Activated gamma-delta T cell treated with Interleukin-2 at 50 U/mL for 16 hours (primary cell): Measurements from ENCODE around the gene P2RX6.
"Not testable (repeated sequence)": the region's sequence is repeated elsewhere in the genome, so short reads cannot be mapped to it uniquely, and the experiment has no call there.

Experiments
- DNase-seq: peaks from one replicate; pipeline ENCODE4 v3.0.0-alpha.2; 2020

Gene P2RX6

DNA sequence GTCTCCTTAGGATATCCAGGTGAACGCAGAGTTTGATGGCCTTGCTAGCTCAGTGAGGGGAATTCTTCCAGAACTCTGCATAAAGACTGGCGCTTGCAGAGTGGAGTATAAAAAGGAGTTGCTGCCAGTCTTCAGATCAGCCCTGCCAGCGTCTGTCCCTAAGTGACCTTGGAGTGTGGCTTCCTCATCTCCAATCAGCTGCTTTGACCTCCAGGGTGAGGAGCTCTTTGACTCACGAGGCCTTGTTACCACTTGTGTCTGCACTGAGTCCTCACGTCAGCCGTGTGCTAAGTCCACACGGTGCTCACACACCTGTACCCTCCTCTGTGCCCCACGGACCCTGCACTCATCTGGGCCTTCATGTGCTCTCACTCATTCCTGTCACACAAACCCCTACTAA is 45.4 kb downstream of the P2RX6 start:
- DNase-seq = not testable (repeated sequence)

DNA sequence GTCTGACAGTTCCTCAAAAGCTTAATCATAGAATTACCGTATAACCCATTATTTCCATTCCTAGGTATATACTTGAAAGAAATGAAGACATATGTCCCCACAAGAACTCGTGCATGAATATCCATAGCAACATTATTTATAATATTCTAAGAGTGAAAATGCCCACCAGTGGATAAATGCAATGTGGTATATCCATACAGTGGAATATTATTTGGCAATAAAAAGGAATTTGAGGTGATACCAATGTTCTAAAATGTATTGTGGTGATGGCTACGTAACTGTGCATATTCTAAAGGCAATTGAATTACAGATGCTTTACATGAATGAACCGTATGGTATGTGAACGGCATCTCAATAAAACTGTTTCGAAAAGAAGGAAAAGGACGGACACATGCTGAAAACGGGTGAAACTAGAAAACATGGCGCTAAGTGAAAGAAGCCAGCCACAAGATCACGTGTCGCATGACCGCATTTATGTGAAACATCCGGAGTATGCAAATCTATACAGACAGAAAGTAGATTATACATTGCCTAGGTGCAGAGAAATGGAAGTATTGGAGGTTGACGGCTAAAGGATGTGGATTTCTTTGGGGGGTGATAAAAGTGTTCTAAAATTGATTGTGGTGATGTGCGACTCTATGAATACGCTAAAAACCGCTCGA is 46.8 kb downstream of the P2RX6 start:
- DNase-seq = not testable (repeated sequence)

DNA sequence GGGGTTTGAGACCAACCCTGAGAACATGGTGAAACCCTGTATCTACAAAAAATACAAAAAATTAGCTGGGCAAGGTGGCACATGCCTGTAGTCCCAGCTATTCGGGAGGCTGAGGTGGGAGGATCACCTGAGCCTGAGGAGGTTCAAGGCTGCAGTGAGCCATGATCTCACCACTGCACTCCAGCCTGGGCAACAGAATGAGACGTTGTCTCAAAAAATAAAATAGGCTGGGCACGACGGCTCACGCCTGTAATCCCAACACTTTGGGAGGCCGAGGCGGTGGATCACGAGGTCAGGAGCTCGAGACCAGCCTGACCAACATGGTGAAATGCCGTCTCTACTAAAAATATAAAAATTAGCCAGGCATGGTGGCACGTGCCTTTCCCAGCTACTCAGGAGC is 49.5 kb downstream of the P2RX6 start:
- DNase-seq = not testable (repeated sequence)

DNA sequence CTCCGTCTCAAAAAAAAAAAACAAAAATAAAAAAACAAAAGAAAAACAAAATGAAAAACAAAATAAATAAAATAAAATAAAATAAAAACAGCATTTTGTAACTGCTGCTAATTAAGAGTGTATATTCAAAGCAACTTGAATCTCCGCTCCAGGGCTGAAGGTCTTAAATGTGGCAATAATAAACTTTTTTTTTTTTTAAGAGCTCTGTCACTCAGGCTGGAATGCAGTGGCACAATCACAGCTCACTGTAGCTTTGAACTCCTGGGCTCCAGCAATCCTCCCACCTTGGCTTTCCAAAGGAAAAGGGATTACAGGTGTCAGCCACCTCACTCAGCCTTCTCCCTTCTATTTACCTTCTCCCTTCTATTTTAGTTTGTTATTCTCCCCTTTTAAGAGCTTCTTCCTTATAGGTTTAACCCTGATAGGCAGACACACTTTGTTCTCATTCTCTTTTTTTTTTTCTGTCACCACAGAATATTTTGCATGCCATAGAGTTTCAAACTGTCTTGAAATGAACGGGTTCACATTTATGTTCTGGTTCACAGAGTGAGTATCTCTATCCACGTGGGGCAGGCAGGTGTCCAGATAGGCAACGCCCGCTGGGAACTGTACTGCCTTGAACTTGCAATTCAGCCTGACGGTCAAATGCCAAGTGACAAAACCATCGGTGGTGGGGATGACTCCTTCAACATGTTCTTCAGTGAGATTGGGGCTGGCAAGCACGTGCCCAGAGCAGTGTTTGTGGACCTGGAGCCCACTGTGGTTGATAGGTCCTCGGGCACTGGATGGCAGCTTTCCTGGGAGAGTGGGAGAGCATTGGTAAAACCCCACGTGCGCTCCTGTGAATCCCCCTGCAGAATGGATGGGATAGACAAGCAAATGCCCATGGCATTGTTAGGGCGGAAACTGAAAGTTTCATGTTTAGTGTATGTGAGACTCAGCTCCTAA is 50.2 kb downstream of the P2RX6 start:
- DNase-seq = no peak

DNA sequence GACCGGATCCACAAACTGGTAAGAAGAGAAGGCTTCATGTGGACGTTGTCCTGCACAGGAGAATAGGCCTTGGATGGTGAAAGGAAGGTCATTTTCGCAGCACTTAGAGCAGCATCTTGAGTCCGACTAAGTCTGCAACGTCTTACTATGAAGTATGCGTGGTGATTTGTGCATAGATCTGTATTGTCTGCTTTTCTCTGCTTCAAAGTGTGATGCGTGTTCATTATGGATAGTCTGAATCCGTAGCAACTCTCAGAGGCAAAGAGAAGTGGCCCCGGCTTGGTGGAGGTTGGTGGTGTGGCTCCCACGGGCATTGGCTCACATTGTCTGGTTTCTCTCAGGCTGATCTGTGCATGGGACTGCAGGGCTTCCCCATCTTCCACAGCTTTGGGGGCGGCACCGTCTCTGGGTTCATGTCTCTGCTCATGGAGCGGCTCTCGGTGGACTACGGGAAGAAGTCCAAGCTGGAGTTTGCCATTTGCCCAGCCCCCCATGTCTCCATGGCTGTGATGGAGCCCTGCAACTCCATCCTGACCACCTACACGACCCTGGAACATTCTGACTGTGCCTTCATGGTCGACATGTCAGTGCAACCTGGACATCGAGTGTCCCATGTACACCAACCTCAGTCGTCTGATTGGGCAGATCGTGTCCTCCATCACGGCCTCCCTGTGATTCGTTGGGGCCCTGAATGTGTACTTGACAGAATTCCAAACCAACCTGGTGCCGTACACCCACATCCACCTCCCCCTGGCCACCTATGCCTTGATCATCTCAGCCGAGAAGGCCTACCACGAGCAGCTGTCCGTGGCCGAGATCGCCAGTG is 52.3 kb downstream of the P2RX6 start:
- no peak for DNase-seq

DNA sequence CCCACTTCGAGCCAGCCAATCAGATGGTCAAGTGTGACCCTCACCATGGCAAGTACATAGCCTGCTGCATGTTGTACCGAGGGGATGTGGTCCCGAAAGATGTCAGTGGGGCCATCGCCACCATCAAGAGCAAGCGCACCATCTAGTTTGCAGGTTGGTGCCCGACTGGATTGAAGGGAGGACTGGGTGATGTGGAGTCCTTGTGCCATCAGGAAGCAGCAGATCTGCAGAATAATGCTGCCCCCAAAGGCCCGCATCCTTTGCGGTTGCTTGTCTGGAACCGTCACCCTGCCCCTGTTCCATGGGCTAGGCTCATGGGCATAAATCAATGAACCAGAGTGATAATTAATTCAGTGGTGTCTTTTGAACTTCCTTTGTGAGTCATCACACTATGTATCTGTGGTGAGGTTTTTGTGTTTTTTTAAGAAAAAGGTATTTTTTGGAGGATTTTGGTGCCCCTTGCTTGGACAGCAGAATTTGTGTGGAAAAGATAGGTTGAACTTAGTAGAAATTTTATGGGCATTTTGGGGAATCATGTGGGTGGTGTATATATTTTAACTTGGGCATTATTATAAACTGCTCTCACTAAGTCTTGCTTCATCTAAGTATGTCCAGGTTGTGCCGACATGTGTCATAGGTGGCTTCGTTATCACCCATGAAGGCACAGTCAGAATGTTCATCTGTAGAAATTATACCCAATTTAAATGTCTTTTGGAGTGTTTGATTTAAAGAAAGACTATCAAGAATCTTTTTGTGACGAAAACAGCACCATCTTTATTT is 53.1 kb downstream of the P2RX6 start:
- no peak for DNase-seq

DNA sequence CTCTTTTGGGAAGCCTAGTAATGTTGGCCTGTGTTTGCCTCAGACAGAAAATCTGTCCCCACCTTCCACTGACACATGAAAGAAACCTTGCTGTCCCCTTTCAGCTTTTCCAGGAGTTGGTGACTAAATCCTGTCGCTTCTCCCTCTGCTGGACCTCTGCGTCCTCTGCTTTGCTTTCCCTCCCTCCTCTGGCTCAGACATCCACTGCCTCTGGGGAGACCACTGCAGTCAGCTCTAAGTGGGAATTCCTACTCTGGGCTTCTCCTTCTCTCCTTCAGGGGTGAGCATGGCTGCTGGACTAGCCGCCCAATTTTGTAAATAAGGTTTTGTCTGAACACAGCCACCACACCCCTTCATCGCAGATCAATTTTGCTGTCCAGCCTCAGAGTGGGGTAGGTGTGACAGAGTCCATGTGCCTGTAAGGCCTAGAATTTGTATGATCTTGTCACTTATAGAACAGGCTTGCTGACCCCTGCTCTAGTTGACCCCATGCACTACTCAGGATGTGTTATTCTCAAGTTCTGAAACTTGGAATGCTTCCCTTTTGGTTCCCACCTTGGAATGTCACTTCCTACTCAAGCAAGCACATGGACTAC is 53.8 kb downstream of the P2RX6 start:
- no peak for DNase-seq

DNA sequence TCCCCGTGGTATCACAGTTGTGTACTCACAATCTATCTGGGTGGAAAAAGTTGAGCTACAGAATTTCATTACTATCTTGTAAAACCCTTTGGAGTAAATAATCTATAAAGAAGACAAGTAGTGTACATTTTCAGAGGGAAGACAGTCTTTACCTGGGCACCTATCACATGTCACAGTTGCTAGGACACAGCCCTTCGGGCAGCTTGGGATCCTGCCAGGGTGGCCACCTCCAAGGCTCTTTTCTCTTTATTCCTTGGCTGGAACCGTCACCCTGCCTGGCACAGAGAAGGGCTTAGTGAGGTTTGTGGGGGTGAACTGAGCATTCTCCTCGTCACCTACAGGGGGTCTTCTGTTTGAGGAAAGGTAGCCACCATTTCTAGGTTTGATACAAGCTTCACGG is 54.4 kb downstream of the P2RX6 start:
- no peak for DNase-seq

DNA sequence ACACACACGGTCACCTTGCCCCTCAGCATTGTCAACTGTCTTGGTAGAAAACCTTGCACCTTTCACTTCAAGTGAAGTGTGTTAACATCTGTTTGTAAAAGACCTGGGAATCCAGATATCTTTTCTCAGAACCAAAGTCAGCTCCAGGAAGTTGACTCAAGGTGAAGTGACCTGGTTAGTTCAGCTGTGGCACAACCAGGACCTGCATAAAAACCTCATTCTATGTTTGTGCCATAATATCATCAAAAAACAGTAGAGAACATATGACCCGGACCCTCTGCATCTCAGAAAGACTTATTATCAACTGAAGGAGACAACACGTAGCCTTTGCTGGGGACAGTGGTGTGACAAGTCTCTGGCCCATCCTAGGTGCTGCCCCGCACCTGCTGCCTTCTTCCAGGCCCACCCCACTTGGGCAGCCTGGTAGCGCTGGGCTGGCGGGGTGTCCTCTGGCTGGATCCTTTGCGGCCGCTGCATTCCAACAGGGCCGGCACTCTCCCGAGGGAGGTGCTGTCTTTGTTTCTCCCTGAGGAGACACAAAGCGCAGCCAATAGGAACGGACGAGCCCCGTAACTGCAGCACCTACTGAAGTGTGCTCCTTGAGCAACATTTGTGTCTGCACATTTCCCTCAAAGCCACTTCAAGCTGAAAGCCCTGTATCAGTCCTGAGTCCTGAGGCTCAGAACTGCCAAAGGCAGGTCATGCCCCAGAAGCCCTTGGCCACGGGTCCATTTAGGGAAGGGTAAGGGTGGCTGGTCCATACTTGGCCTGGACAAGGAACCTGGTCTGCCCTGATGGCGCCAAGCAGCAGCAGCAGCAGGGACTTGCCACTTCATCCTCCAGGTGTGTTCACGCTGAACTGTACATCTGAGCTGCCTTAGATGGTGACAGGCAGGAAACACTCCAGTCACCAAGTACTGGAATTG is 56.0 kb downstream of the P2RX6 start:
- DNase-seq = no peak

DNA sequence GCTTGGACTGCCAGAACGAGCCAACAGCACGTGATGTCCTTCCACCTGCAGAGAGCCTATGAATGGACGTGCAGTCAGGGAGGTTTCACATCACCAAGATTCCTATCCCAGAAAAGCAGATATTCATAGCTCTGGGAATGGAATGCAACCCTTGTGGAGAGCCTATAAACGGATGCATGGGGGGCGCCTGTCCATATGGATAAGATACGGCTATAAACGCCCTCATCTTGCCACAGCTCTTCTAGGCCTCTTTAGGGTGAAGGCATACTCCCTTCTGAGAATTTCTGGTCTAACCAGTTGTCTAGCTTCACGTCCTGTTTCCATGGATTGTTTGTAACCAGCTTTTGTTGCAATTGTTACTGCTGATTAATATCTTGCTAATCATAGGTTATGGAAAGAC is 56.8 kb downstream of the P2RX6 start:
- not testable (repeated sequence) for DNase-seq

DNA sequence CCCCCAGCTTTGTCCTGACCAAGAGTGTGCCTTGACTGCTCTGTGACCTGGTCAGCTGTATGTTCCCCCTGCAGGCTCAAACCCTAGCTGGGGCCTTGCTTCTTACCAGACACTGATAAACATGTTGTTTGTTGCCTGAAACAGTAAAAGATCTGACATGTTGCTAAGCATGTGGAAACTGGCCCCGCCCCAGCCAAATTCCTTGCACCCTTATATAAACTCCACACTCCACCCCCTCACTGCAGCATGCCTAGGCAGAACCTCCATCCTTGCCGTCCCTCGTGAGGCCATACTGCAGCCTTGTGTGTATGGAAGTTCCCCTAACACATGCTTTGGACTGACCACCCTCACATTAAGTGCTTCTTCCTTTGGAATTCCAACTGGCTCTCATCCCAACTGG is 58.1 kb downstream of the P2RX6 start:
- DNase-seq = no peak

DNA sequence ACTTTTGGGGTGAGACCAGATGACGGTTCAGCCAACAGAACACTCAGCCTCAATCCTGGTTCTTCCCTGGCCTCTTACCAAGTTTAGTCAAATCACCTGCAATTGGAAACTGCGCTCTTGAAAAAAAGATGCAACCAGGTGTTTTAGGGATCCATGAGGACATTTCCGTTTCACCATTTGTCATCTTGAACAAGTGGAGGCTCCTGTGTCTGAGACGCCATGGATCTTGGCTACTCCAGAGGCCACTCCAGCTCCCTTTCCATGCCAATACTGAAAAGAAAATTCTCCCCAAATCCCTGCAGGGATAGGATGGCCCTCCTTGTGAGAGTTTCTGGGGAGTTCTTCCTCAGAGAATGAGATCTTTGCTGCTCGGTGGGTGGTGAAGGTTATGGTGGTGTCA is 58.5 kb downstream of the P2RX6 start:
- no peak for DNase-seq

DNA sequence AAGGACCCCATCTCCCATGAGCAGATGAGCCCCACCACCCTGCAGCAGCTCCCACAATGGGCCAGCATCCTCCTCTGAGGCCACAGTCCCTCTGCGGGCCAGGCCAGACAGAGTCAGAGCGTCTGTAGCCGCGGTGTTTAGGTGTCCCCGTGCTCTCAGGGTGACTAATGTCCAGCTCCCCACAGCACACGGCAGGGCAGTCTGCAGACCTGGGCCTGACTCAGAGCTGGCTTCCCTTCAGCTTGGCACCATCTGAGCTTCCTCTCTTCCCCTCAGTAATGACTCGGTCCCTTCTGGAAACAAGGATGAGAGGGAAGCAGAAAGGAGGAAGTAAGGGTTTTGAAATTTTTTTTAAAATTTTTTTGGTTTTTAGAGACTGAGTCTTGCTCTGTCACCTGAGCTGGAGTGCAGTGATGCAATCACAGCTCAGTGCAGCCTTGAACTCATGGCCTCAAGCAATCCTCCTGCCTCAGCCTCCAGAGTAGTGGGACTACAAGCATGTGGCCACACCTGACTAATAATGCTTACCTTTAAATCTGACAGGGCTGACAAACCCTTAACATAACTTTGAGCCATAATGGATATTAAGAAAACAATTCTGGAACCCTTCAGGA is 59.2 kb downstream of the P2RX6 start:
- DNase-seq = no peak

DNA sequence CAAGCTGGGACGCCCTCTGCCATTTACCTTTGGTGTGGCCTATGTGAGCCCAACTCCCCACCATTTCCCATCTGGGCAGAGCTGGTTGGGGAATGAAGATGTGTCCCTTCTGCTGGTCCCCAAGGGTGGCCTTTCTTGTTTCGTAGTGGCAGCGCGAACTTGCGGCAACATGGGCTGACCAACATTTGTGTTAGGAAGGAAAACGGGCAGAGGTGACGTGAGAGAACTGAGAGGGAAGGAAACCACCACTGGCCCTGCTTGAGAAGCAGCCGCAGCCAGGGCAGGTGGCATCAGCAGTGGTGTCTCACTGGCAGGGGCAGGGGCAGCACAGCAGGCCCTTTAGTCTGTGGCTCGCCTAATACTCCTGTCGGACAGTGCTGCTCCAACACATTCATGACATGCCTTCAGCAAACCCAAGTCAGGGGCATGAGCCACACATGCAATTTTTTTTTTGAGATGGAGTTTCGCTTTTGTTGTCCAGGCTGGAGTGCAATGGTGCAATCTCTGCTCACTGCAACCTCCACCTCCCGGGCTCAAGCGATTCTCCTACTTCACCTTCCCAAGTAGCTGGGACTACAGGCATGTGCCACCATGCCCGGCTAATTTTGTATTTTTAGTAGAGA is 60.7 kb downstream of the P2RX6 start:
- no peak for DNase-seq

DNA sequence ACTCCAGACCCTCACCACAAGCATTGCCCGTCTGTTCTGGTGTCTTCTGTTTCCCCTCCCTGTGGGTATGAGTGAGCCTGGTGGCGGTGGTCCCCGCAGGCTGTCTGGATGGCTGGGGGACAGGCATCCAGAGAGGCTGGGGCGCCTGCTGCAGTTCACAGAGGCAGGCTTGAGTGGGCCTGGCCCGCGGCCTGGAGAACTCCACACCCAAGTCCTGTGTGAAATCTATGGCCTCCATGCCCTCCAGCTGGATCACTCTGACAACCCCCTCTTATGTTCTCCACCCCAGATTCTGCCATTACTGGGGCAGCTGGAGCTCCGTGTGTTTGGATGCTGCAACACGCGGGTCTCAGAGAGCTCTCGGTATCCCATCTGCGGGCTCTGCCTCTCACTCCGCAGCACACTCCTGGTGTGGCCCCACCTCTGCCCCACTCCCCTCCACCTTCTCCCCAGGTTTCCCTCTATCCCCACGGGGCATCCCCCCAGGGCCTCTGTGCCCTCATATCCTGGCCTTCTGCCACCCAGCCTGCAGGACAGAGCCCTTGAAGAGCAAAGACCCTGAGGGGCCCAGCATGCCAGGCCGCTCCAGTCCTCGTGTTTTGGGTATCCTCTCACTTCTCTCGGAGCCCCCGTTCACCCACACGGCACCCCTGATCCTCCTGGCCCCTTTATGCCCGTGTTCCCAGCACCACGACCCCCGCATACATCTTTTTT is 62.1 kb downstream of the P2RX6 start:
- DNase-seq = no peak
